Fibroblast of lung (primary cell): ENCODE measurements around the gene NECTIN3. TPM values are rescaled to one million over a fixed set of nuclear protein-coding genes. Genes with fewer than 3 reads are reported as not detected.

Source experiments
- DNase-seq, 2 donors: peaks; one replicate each; pipeline versions ENCODE4 v3.0.0 to v3.0.0-alpha.2; 2010; ENCODE audit warnings: low read depth in 2 of 2
- H2AFZ ChIP-seq: 2 replicates; pipeline ENCODE4 v1.5.1; 2012; ENCODE audit warnings: low read length, control low read depth, inconsistent platforms
- H3K27ac ChIP-seq: 2 replicates; pipeline ENCODE4 v1.5.1; 2011; ENCODE audit warnings: low read length, control low read depth; ENCODE audit not compliant: insufficient read depth
- H3K27me3 ChIP-seq: 2 replicates; pipeline ENCODE4 v1.5.1; 2011; ENCODE audit warnings: mild to moderate bottlenecking, low read length; ENCODE audit not compliant: control insufficient read depth, insufficient read depth
- H3K36me3 ChIP-seq: 2 replicates; pipeline ENCODE4 v1.5.1; 2011; ENCODE audit warnings: low read length; ENCODE audit not compliant: control insufficient read depth, insufficient read depth
- H3K4me1 ChIP-seq: 2 replicates; pipeline ENCODE4 v1.5.1; 2011; ENCODE audit warnings: low read length; ENCODE audit not compliant: control insufficient read depth, insufficient read depth; ENCODE audit errors: extremely low read depth
- H3K4me2 ChIP-seq: 2 replicates; pipeline ENCODE4 v1.5.1; 2011; ENCODE audit warnings: low read length, control low read depth; ENCODE audit not compliant: insufficient read depth; ENCODE audit errors: extremely low read depth
- H3K4me3 ChIP-seq, 4 experiments: fragments of 200-600 bp in 1 of 4; sonication (generic) in 1 of 4; replicated peaks in 1 of 4; 2 replicates each; pipeline ENCODE4 v1.5.1; 2011 to 2016; ENCODE audit warnings: low read length in 4 of 4, low read depth in 3 of 4, mild to moderate bottlenecking in 3 of 4, control low read depth in 2 of 4, inconsistent platforms in 1 of 4, mixed read lengths in 1 of 4; ENCODE audit not compliant: insufficient read depth in 1 of 4; ENCODE audit errors: control extremely low read depth in 1 of 4
- H3K79me2 ChIP-seq: 2 replicates; pipeline ENCODE4 v1.5.1; 2012; ENCODE audit warnings: mild to moderate bottlenecking, low read length, inconsistent platforms; ENCODE audit not compliant: control insufficient read depth, insufficient read depth
- H3K9ac ChIP-seq: 2 replicates; pipeline ENCODE4 v1.5.1; 2011; ENCODE audit warnings: mild to moderate bottlenecking, low read length, control low read depth; ENCODE audit not compliant: insufficient read depth
- H3K9me3 ChIP-seq: 2 replicates; pipeline ENCODE4 v1.5.1; 2012; ENCODE audit warnings: low read depth, low read length; ENCODE audit not compliant: control insufficient read depth, insufficient read depth
- H4K20me1 ChIP-seq: 2 replicates; pipeline ENCODE4 v1.5.1; 2011; ENCODE audit warnings: low read length; ENCODE audit not compliant: control insufficient read depth, insufficient read depth; ENCODE audit errors: extremely low read depth
- EZH2 ChIP-seq: IDR thresholded peaks from 2 replicates; pipeline ENCODE4 v1.5.1; 2012; ENCODE audit warnings: low read length, control low read depth, mild to moderate bottlenecking; ENCODE audit errors: missing control alignments
- polyA plus RNA-seq, 2 donors: library from polyadenylated mRNA; depleted of rRNA in 1 of 2; stranded (reverse) in 1 of 2; unstranded in 1 of 2; fragments of >200 nt; gene quantifications; 2 replicates each; pipeline ENCODE4 v1.2.1, GENCODE V29; 2011 to 2012; ENCODE audit warnings: missing spikeins in 1 of 2
- total RNA-seq: library from RNA; depleted of rRNA; stranded (reverse); fragments of >200 nt; gene quantifications from 2 replicates; pipeline ENCODE4 v1.2.1, GENCODE V29; 2014
- TF ChIP-seq, protein P1 (sequence below), 2 donors: IDR thresholded peaks in 1 of 2; conservative IDR thresholded peaks in 1 of 2; 1 replicate in 1 of 2; 2 replicates in 1 of 2; pipeline ENCODE4 v1.5.1; 2011 to 2012; ENCODE audit warnings: low read length in 2 of 2, control low read depth in 1 of 2, inconsistent platforms in 1 of 2, low read depth in 1 of 2, mild to moderate bottlenecking in 1 of 2

Gene NECTIN3
- total and polyA plus RNA-seq, 2 donors (not counting 1 experiment from before 2014, with no cell fraction given) = 46.9 to 58.1 TPM

DNA sequence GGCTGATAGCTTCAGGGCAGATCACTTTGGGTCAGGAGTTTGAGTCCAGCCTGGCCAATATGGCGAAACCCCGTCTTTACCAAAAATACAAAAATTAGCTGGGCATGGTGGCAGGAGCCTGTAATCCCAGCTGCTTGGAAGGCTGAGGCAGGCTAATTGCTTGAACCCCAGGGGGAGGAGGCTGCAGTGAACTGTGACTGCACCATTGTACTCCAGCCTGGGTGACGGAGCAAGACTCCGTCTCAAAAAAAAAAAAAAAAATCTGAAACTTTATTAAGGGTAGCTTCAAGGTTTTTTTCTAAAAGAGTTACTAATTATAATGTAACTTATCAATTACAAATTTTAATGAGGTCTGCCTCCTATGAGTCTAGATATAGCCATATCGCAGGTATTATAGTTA is 5.1 kb downstream of the NECTIN3 start:
- no peaks in the 10 kb centered on the region for H4K20me1 ChIP-seq
- no peak for TF ChIP-seq EZH2
- TF ChIP-seq, protein P1, sequence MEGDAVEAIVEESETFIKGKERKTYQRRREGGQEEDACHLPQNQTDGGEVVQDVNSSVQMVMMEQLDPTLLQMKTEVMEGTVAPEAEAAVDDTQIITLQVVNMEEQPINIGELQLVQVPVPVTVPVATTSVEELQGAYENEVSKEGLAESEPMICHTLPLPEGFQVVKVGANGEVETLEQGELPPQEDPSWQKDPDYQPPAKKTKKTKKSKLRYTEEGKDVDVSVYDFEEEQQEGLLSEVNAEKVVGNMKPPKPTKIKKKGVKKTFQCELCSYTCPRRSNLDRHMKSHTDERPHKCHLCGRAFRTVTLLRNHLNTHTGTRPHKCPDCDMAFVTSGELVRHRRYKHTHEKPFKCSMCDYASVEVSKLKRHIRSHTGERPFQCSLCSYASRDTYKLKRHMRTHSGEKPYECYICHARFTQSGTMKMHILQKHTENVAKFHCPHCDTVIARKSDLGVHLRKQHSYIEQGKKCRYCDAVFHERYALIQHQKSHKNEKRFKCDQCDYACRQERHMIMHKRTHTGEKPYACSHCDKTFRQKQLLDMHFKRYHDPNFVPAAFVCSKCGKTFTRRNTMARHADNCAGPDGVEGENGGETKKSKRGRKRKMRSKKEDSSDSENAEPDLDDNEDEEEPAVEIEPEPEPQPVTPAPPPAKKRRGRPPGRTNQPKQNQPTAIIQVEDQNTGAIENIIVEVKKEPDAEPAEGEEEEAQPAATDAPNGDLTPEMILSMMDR (conservative IDR thresholded peaks at IDR 0.05 in 1 of 2, IDR thresholded peaks at IDR 0.05 in 1 of 2; ENCODE audit: low read depth in 1 of 2, low read length in 2 of 2) = no peak
- H3K9ac ChIP-seq = no peak overlapping the region
- H3K4me1 ChIP-seq = peaks cover 2% of the 10 kb centered on the region
- H3K9me3 ChIP-seq = no peaks in the 10 kb centered on the region
- no peak overlapping the region for H3K4me2 ChIP-seq
- H3K36me3 ChIP-seq = no peaks in the 10 kb centered on the region
- no peak overlapping the region for H2AFZ ChIP-seq
- no peak overlapping the region for H3K27ac ChIP-seq
- H3K79me2 ChIP-seq = peaks cover 91% of the 10 kb centered on the region
- H3K27me3 ChIP-seq = no peaks in the 10 kb centered on the region
- DNase-seq = no peak
- H3K4me3 ChIP-seq = no peak overlapping the region

DNA sequence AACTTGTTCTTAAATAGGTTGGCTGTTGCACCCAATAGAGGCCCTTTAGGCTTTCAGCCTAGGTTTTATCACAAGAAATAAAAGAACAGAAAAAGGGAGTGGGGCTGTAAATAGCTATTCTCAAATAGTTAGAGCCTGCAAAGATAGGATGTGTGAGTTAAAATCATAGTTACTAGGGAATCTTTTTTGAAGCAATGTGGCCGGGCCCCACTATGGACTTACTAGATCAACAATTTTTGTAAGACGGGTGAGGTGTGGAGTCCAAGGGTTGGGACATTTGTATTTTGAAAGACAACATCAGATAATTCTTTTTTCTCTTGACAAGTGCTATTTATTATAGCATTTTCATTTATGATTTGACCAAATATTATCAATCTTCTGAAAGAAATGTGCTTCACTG is 5.8 kb downstream of the NECTIN3 start:
- Histone ChIP-seq H3K9ac (no peak overlapping the region), H3K4me2 (peak overlapping the region; percentile 20), H3K4me1 (peaks cover 2% of the 10 kb centered on the region), H3K79me2 (peaks cover 92% of the 10 kb centered on the region), H4K20me1 (no peaks in the 10 kb centered on the region), H2AFZ (no peak overlapping the region), H3K27me3 (no peaks in the 10 kb centered on the region), H3K9me3 (no peaks in the 10 kb centered on the region), H3K4me3 (peak overlapping the region in 1 of 4 experiments; percentile 10), H3K36me3 (no peaks in the 10 kb centered on the region), H3K27ac (no peak overlapping the region)
- no peak for TF ChIP-seq EZH2
- TF ChIP-seq, protein P1 (conservative IDR thresholded peaks at IDR 0.05 in 1 of 2, IDR thresholded peaks at IDR 0.05 in 1 of 2; ENCODE audit: low read depth in 1 of 2, low read length in 2 of 2) = no peak
- DNase-seq = no peak

DNA sequence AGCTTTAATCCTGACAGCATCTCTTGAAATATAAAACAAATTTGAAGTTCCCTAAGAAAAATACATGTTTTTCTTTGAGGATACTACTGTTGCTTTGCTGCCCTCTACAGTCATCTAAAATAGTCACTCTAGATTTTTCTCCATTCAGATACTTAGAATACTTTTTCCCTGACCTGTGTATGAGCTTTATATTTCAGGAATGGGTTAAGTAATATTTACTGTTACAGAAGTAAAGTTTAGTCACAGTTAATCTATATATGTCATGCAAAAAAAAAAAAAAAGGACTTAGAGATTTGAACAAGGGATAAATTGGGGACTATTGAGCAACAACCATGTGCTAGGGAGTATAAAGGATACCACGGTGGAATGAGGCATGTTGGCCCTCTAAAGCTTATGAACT is 8.8 kb downstream of the NECTIN3 start:
- Histone ChIP-seq H3K4me1 (peaks cover 2% of the 10 kb centered on the region), H3K36me3 (no peaks in the 10 kb centered on the region), H3K4me3 (no peak overlapping the region), H3K9ac (no peak overlapping the region), H3K4me2 (peak overlapping the region; percentile 38), H3K9me3 (no peaks in the 10 kb centered on the region), H4K20me1 (no peaks in the 10 kb centered on the region), H3K27me3 (no peaks in the 10 kb centered on the region), H3K79me2 (peaks cover 92% of the 10 kb centered on the region), H2AFZ (no peak overlapping the region), H3K27ac (peak overlapping the region; percentile 35)
- peak; percentile 56 to 83 for DNase-seq
- TF ChIP-seq EZH2 = no peak
- TF ChIP-seq, protein P1 (conservative IDR thresholded peaks at IDR 0.05 in 1 of 2, IDR thresholded peaks at IDR 0.05 in 1 of 2; ENCODE audit: low read depth in 1 of 2, low read length in 2 of 2) = peak in 1 of 2 donors; percentile 52
